HG03354 (cell line): ENCODE results near the gene FBXL22.
"Not testable (repeated sequence)": the region's sequence is repeated elsewhere in the genome, so short reads cannot be mapped to it uniquely, and the experiment has no call there.

Experiments
- ATAC-seq: cut with Tn5 transposase; IDR thresholded peaks from one replicate; pipeline ENCODE4 v1.9.1; 2021; ENCODE audit warnings: mild to moderate bottlenecking; ENCODE audit not compliant: unreplicated experiment, poor library complexity, severe bottlenecking

Gene FBXL22

GRCh38 chr15:63609448-63609847, 12.3 kb downstream of the FBXL22 start:
- ATAC-seq, result no peak

- peak; percentile 80 for ATAC-seq
Measured at GRCh38 chr15:63610209-63610841, 13.1 kb downstream of the FBXL22 start.

- ATAC-seq, result no peak
Measured at GRCh38 chr15:63611177-63611576, 14.0 kb downstream of the FBXL22 start.

- ATAC-seq, result no peak
Measured at GRCh38 chr15:63612300-63612699, 15.1 kb downstream of the FBXL22 start.

- ATAC-seq, result no peak
Measured at GRCh38 chr15:63615935-63616334, 18.7 kb downstream of the FBXL22 start.

GRCh38 chr15:63617147-63617546, 20.0 kb downstream of the FBXL22 start:
- ATAC-seq, result not testable (repeated sequence)

GRCh38 chr15:63617627-63618026, 20.4 kb downstream of the FBXL22 start:
- ATAC-seq, result not testable (repeated sequence)

GRCh38 chr15:63620760-63621159, 23.6 kb downstream of the FBXL22 start:
- not testable (repeated sequence) for ATAC-seq

- ATAC-seq, result no peak
Measured at GRCh38 chr15:63623232-63623969, 26.2 kb downstream of the FBXL22 start.

- peak; percentile 59 for ATAC-seq
Measured at GRCh38 chr15:63626955-63627354, 29.8 kb downstream of the FBXL22 start.

- ATAC-seq, result no peak
Measured at GRCh38 chr15:63628123-63628822, 31.1 kb downstream of the FBXL22 start.

GRCh38 chr15:63630036-63630751, 33.0 kb downstream of the FBXL22 start:
- ATAC-seq, result no peak

- ATAC-seq, result no peak
Measured at GRCh38 chr15:63633312-63633711, 36.1 kb downstream of the FBXL22 start.

GRCh38 chr15:63634154-63634553, 37.0 kb downstream of the FBXL22 start:
- ATAC-seq, result no peak

GRCh38 chr15:63636518-63637061, 39.4 kb downstream of the FBXL22 start:
- no peak for ATAC-seq

- ATAC-seq, result no peak
Measured at GRCh38 chr15:63638839-63639238, 41.7 kb downstream of the FBXL22 start.

GRCh38 chr15:63640146-63640545, 43.0 kb downstream of the FBXL22 start:
- no peak for ATAC-seq
